ENCODE measurements around the gene CPXM2. TPM values are rescaled to one million over a fixed set of nuclear protein-coding genes. Genes with fewer than 3 reads are reported as not detected.

The CPXM2 gene
- total and polyA plus RNA-seq, 10 of the 15 experiments (the other 5 are each of a cell fraction or from before 2014, with no cell fraction given): 0.08 to 1.1 (median 0.58) TPM

DNA sequence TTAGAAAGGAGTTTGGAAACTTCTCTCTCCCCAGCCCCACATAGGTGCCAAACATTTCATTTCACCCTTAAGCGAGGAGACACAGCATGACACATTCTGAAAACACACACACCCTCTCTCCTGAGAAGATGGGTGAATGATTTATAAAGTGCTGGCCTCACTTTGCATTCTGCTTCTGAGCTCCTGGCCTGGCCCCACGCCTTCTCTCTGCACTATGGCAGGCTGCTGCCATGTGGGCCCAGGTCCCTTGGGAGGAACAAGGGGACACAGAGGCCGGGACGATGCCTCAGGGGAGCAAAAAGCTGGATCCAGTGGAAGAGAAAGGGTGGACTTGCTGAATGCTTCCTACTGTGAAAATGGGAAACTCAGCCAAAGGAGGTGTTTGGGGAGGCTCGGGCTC is 56.0 kb downstream of the CPXM2 start:
- Histone ChIP-seq H3K4me1 (ENCODE audit: control insufficient read depth, insufficient read depth, low read length) (peaks cover 11% of the 10 kb centered on the region), H4K20me1 (ENCODE audit: control insufficient read depth, insufficient read depth) (no peaks in the 10 kb centered on the region), H3K4me2 (ENCODE audit: control insufficient read depth, insufficient read depth) (peak overlapping the region; percentile 22; the same call in 1 of the 2 replicates), H3K4me3 (no peak overlapping the region), H3K9me3 (replicated peaks; ENCODE audit: control insufficient read depth, insufficient read depth, low read length) (no peaks in the 10 kb centered on the region), H3K27ac (ENCODE audit: control insufficient read depth, insufficient read depth) (no peak overlapping the region), H3K36me3 (ENCODE audit: control insufficient read depth in 2 of 2, insufficient read depth in 2 of 2, low read length in 1 of 2) (no peaks in the 10 kb centered on the region), H2AFZ (ENCODE audit: control insufficient read depth, low read depth, low read length) (no peak overlapping the region), H3K27me3 (replicated peaks in 1 of 2; ENCODE audit: control insufficient read depth in 2 of 2, insufficient read depth in 2 of 2, low read length in 1 of 2) (no peaks in the 10 kb centered on the region), H3K79me2 (ENCODE audit: control insufficient read depth, insufficient read depth, low read length) (no peaks in the 10 kb centered on the region), H3K9ac (ENCODE audit: control insufficient read depth, insufficient read depth, low read length) (no peak overlapping the region)
- intact Hi-C loops (cut with micrococcal nuclease; ENCODE audit: unreplicated experiment) (no loop called here), in situ Hi-C loops (cut with MboI) (no loop called here)
- BruUV-seq (replicated peaks): no TSS peak
- ChIA-PET POLR2A (interaction anchor here (2.5 to 3.5 kb wide), 2 partner anchors 10 to 14 kb away, joined by 27 to 32 read pairs; no protein-coding TSS in a partner anchor), RAD21 (ENCODE audit: unreplicated experiment) (interaction anchor here (0.9 to 4.9 kb wide), 10 partner anchors 11 to 626 kb away, joined by 3 to 77 read pairs (median 5); partner anchors contain the start of gene LHPP), CTCF (interaction anchor here (0.8 to 2.7 kb wide), 5 partner anchors 10 to 22 kb away, joined by 3 to 13 read pairs (median 8); no protein-coding TSS in a partner anchor), SMC1A (ENCODE audit: uncharacterized antibody, unreplicated experiment) (interaction anchor here (0.8 to 9.4 kb wide), 11 partner anchors 9 to 437 kb away, joined by 3 to 158 read pairs (median 6); no protein-coding TSS in a partner anchor)
- 2% methylated on average over 5 of the region's 5 CpGs for WGBS (ENCODE audit: insufficient coverage, insufficient replicate concordance, low lambda C conversion rate, missing lambda C conversion rate)
- ATAC-seq: peak; percentile 95
- FAIRE-seq: peak; percentile 81
- TF ChIP-seq MEF2B (IDR thresholded peaks at IDR 0.05; ENCODE audit: partially characterized antibody, poor library complexity, severe bottlenecking): peak; percentile 93
- TF ChIP-seq MAX (IDR thresholded peaks at IDR 0.05; ENCODE audit: low read depth, low read length): peak; percentile 30; the same call in 1 of the 2 replicates
- 0 out of 2 replicates have a peak, but pooled peaks have one; percentile 60 for TF ChIP-seq RB1 (IDR thresholded peaks at IDR 0.05; ENCODE audit: borderline replicate concordance)
- TF ChIP-seq ZNF24 (IDR thresholded peaks at IDR 0.05): no peak
- peak; percentile 43 for TF ChIP-seq NBN (IDR thresholded peaks at IDR 0.05)
- peak; percentile 70 for TF ChIP-seq ATF7 (IDR thresholded peaks at IDR 0.05; ENCODE audit: low read depth)
- 0 out of 2 replicates have a peak, but pooled peaks have one; percentile 5 for TF ChIP-seq RAD21 (IDR thresholded peaks at IDR 0.05; ENCODE audit: insufficient read depth, low read depth, low read length)
- peak; percentile 62; the same call in 1 of the 2 replicates for TF ChIP-seq RELB (IDR thresholded peaks at IDR 0.05; ENCODE audit: low read depth)
- TF ChIP-seq GATAD2B (conservative IDR thresholded peaks at IDR 0.05; ENCODE audit: low read depth): peak; percentile 65
- TF ChIP-seq BHLHE40 (IDR thresholded peaks at IDR 0.05; ENCODE audit: borderline replicate concordance in 1 of 2, low read depth in 2 of 2, low read length in 1 of 2): peak in 1 of 2 experiments; percentile 46; a peak in 2 of 4 replicates
- TF ChIP-seq DPF2 (IDR thresholded peaks at IDR 0.05): peak; percentile 79; the same call in 1 of the 2 replicates
- TF ChIP-seq EP300 (IDR thresholded peaks at IDR 0.05; ENCODE audit: borderline replicate concordance in 1 of 2, control insufficient read depth in 1 of 2, low read depth in 2 of 2, low read length in 2 of 2): peak; percentile 71 to 79; a peak in 3 of 4 replicates
- no peak for TF ChIP-seq NFYA (IDR thresholded peaks at IDR 0.05; ENCODE audit: borderline replicate concordance, low read depth, low read length)
- TF ChIP-seq, protein P1, sequence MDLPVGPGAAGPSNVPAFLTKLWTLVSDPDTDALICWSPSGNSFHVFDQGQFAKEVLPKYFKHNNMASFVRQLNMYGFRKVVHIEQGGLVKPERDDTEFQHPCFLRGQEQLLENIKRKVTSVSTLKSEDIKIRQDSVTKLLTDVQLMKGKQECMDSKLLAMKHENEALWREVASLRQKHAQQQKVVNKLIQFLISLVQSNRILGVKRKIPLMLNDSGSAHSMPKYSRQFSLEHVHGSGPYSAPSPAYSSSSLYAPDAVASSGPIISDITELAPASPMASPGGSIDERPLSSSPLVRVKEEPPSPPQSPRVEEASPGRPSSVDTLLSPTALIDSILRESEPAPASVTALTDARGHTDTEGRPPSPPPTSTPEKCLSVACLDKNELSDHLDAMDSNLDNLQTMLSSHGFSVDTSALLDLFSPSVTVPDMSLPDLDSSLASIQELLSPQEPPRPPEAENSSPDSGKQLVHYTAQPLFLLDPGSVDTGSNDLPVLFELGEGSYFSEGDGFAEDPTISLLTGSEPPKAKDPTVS (IDR thresholded peaks at IDR 0.05; ENCODE audit: low read depth, low read length): no peak
- TF ChIP-seq IKZF1 (conservative IDR thresholded peaks at IDR 0.05): peak; percentile 83
- peak; percentile 81 to 83; a peak in 3 of 4 replicates for TF ChIP-seq IKZF2 (IDR thresholded peaks at IDR 0.05)
- TF ChIP-seq CBFB (IDR thresholded peaks at IDR 0.05; ENCODE audit: low read depth): no peak
- TF ChIP-seq NR2F1 (conservative IDR thresholded peaks at IDR 0.05): no peak; the same call in 1 of the 2 replicates
- peak; percentile 57; the same call in 1 of the 2 replicates for TF ChIP-seq MTA2 (IDR thresholded peaks at IDR 0.05; ENCODE audit: low read depth)
- DNase-seq (ENCODE audit: low read depth, low spot score): peak; percentile 61
